SU-DHL-6 (cell line): ENCODE data around the gene XRRA1.

ENCODE experiments used
- H2AFZ ChIP-seq: fragments of 200-600 bp; sonication (generic); 2 replicates; pipeline ENCODE4 v1.6.1; 2014; ENCODE audit warnings: low read depth, mild to moderate bottlenecking, moderate library complexity, mixed read lengths, antibody characterized with exemption, low read length; ENCODE audit not compliant: severe bottlenecking
- H3F3A ChIP-seq: fragments of 200-600 bp; shearing (Covaris generic); 2 replicates; pipeline ENCODE4 v1.6.0; 2016; ENCODE audit warnings: antibody characterized with exemption, mild to moderate bottlenecking; ENCODE audit not compliant: insufficient read depth
- H3K27ac ChIP-seq: fragments of 200-600 bp; sonication (generic); 2 replicates; pipeline ENCODE4 v1.5.1; 2016; ENCODE audit warnings: low read depth, mild to moderate bottlenecking, low read length, moderate library complexity, mixed read lengths
- H3K27me3 ChIP-seq: fragments of 200-600 bp; sonication (generic), shearing (Covaris generic); 2 replicates; pipeline ENCODE4 v1.6.0; 2014; ENCODE audit warnings: mild to moderate bottlenecking, low read length
- H3K36me3 ChIP-seq: fragments of 200-600 bp; sonication (generic); 2 replicates; pipeline ENCODE4 v1.6.1; 2014; ENCODE audit warnings: mild to moderate bottlenecking, low read length, mixed read lengths
- H3K4me2 ChIP-seq: fragments of 300-600, 200-600 bp; shearing (Covaris generic), sonication (generic); 2 replicates; pipeline ENCODE4 v1.6.0; 2014; ENCODE audit warnings: low read length, low read depth, mild to moderate bottlenecking; ENCODE audit not compliant: poor library complexity, severe bottlenecking
- H3K4me3 ChIP-seq: fragments of 200-600 bp; sonication (generic); 2 replicates; pipeline ENCODE4 v1.5.1; 2014; ENCODE audit warnings: antibody characterized with exemption, low read length, mild to moderate bottlenecking, mixed read lengths; ENCODE audit not compliant: insufficient read depth, poor library complexity, severe bottlenecking
- H3K79me2 ChIP-seq: fragments of 200-600 bp; sonication (generic); 2 replicates; pipeline ENCODE4 v1.6.1; 2014; ENCODE audit warnings: mild to moderate bottlenecking, low read length, moderate library complexity; ENCODE audit not compliant: insufficient read depth
- H3K9ac ChIP-seq: fragments of 200-600 bp; sonication (generic); 2 replicates; pipeline ENCODE4 v1.7.0; 2014; ENCODE audit warnings: mild to moderate bottlenecking, low read length
- H3K9me2 ChIP-seq: fragments of 200-600 bp; sonication (generic); replicated peaks from 2 replicates; pipeline ENCODE4 v1.6.1; 2014; ENCODE audit warnings: low read length; ENCODE audit not compliant: insufficient read depth
- H3K9me3 ChIP-seq: fragments of 200-600 bp; sonication (generic); 2 replicates; pipeline ENCODE4 v1.6.1; 2014; ENCODE audit warnings: low read length, mixed read lengths; ENCODE audit not compliant: insufficient read depth
- H4K20me1 ChIP-seq: fragments of 200-600 bp; sonication (generic); 2 replicates; pipeline ENCODE4 v1.6.1; 2014; ENCODE audit warnings: low read depth, mild to moderate bottlenecking, antibody characterized with exemption, low read length, moderate library complexity, mixed read lengths
- CTCF ChIP-seq: fragments of 200-600 bp; sonication (generic); IDR thresholded peaks from one replicate; pipeline ENCODE4 v1.5.1; 2017; ENCODE audit warnings: antibody characterized with exemption, mild to moderate bottlenecking, low read length, moderate library complexity; ENCODE audit not compliant: insufficient read depth, poor library complexity, severe bottlenecking
- EZH2phosphoT487 ChIP-seq: fragments of 200-600 bp; sonication (generic), shearing (Covaris generic); conservative IDR thresholded peaks from 2 replicates; pipeline ENCODE4 v1.6.1; 2018; ENCODE audit warnings: mild to moderate bottlenecking, antibody characterized with exemption, low read length, moderate library complexity, mixed read lengths

XRRA1 gene

GRCh38 chr11:74957937-74958629, 9.2 kb upstream of the XRRA1 start:
- peaks cover 23% of the 10 kb centered on the region for H4K20me1 ChIP-seq
- H3K79me2 ChIP-seq = peaks cover 99% of the 10 kb centered on the region
- no peaks in the 10 kb centered on the region for H3K27me3 ChIP-seq
- H2AFZ ChIP-seq = no peak overlapping the region
- H3K27ac ChIP-seq = no peak overlapping the region
- TF ChIP-seq EZH2phosphoT487 (no peak), CTCF (no peak)
- H3K9me2 ChIP-seq = no peaks in the 10 kb centered on the region
- H3K9ac ChIP-seq = no peak overlapping the region
- no peak overlapping the region for H3K4me3 ChIP-seq
- H3K9me3 ChIP-seq = no peaks in the 10 kb centered on the region
- peaks cover 7% of the 10 kb centered on the region; the same call in 1 of the 2 replicates for H3K36me3 ChIP-seq
- no peak overlapping the region for H3K4me2 ChIP-seq
- no peaks in the 10 kb centered on the region for H3F3A ChIP-seq

GRCh38 chr11:74956397-74957015, 7.6 kb upstream of the XRRA1 start:
- H2AFZ ChIP-seq = no peak overlapping the region
- no peaks in the 10 kb centered on the region for H3K27me3 ChIP-seq
- no peaks in the 10 kb centered on the region for H3F3A ChIP-seq
- no peak overlapping the region for H3K4me2 ChIP-seq
- H3K9ac ChIP-seq = no peak overlapping the region
- peaks cover 23% of the 10 kb centered on the region for H4K20me1 ChIP-seq
- H3K9me3 ChIP-seq = no peaks in the 10 kb centered on the region
- peaks cover 7% of the 10 kb centered on the region; the same call in 1 of the 2 replicates for H3K36me3 ChIP-seq
- H3K9me2 ChIP-seq = no peaks in the 10 kb centered on the region
- TF ChIP-seq CTCF (no peak), EZH2phosphoT487 (no peak)
- H3K4me3 ChIP-seq = no peak overlapping the region
- H3K79me2 ChIP-seq = peaks cover 99% of the 10 kb centered on the region
- H3K27ac ChIP-seq = no peak overlapping the region

- no peak overlapping the region for H2AFZ ChIP-seq
- peak overlapping the region; percentile 1; the same call in 1 of the 2 replicates for H3K27ac ChIP-seq
- no peak for TF ChIP-seq CTCF
- no peak for TF ChIP-seq EZH2phosphoT487
- H3K27me3 ChIP-seq = no peaks in the 10 kb centered on the region
- H3K9ac ChIP-seq = no peak overlapping the region
- H3K9me2 ChIP-seq = no peaks in the 10 kb centered on the region
- H4K20me1 ChIP-seq = peaks cover 29% of the 10 kb centered on the region
- peaks cover 99% of the 10 kb centered on the region for H3K79me2 ChIP-seq
- H3F3A ChIP-seq = no peaks in the 10 kb centered on the region
- H3K36me3 ChIP-seq = peaks cover 7% of the 10 kb centered on the region; the same call in 1 of the 2 replicates
- H3K4me2 ChIP-seq = peak overlapping the region; percentile 78
- no peak overlapping the region for H3K4me3 ChIP-seq
- H3K9me3 ChIP-seq = no peaks in the 10 kb centered on the region
Measured at GRCh38 chr11:74954199-74954598, 5.3 kb upstream of the XRRA1 start.
